EH (cell line): Measurements from ENCODE around the gene ZNF488.

Source experiments
- DNase-seq: peaks from one replicate; pipeline ENCODE4 v3.0.0-alpha.2; 2015; ENCODE audit warnings: low read depth

The ZNF488 gene

GRCh38 chr10:47381427-47382379 is 2.4 kb downstream of the ZNF488 start:
- no peak for DNase-seq

GRCh38 chr10:47381103-47381395 is 3.0 kb downstream of the ZNF488 start:
- DNase-seq: no peak

GRCh38 chr10:47380341-47381102 is 3.6 kb downstream of the ZNF488 start:
- DNase-seq: no peak

- no peak for DNase-seq
Observed at GRCh38 chr10:47379901-47380300, 4.2 kb downstream of the ZNF488 start.

- DNase-seq: no peak
Observed at GRCh38 chr10:47379445-47379785, 4.7 kb downstream of the ZNF488 start.

GRCh38 chr10:47378606-47379444 is 5.3 kb downstream of the ZNF488 start:
- no peak for DNase-seq

GRCh38 chr10:47378183-47378510 is 5.9 kb downstream of the ZNF488 start:
- DNase-seq: no peak

GRCh38 chr10:47376522-47377220 is 7.4 kb downstream of the ZNF488 start:
- DNase-seq: no peak

- peak; percentile 64 for DNase-seq
Observed at GRCh38 chr10:47374611-47375536, 9.2 kb downstream of the ZNF488 start.

- no peak for DNase-seq
Observed at GRCh38 chr10:47372726-47373125, 11.4 kb downstream of the ZNF488 start.

GRCh38 chr10:47371629-47372485 is 12.2 kb downstream of the ZNF488 start:
- no peak for DNase-seq

- DNase-seq: no peak
Observed at GRCh38 chr10:47370878-47371277, 13.2 kb downstream of the ZNF488 start.

GRCh38 chr10:47370015-47370767 is 13.9 kb downstream of the ZNF488 start:
- DNase-seq: no peak

- DNase-seq: no peak
Observed at GRCh38 chr10:47369251-47369894, 14.7 kb downstream of the ZNF488 start.

- no peak for DNase-seq
Observed at GRCh38 chr10:47368431-47369180, 15.5 kb downstream of the ZNF488 start.

- DNase-seq: no peak
Observed at GRCh38 chr10:47367646-47368045, 16.4 kb downstream of the ZNF488 start.

GRCh38 chr10:47366731-47367460 is 17.2 kb downstream of the ZNF488 start:
- DNase-seq: no peak
